Hepatocyte (in vitro differentiated cells): ENCODE measurements around the gene MAN2A1. TPM values are rescaled to one million over a fixed set of nuclear protein-coding genes. Genes with fewer than 3 reads are reported as not detected.

ENCODE experiments used
- DNase-seq: peaks from one replicate; pipeline ENCODE4 v3.0.0-alpha.2; 2016; ENCODE audit warnings: low spot score
- H2AFZ ChIP-seq: fragments of 200-600 bp; sonication (generic); 2 replicates; pipeline ENCODE4 v1.6.0; 2016; ENCODE audit warnings: antibody characterized with exemption, mild to moderate bottlenecking
- H3K27ac ChIP-seq: fragments of 200-600 bp; sonication (generic); 2 replicates; pipeline ENCODE4 v1.5.1; 2016; ENCODE audit warnings: mild to moderate bottlenecking
- H3K27me3 ChIP-seq: fragments of 200-600 bp; sonication (generic); 2 replicates; pipeline ENCODE4 v1.6.1; 2016
- H3K36me3 ChIP-seq: fragments of 200-600 bp; sonication (generic); replicated peaks from 2 replicates; pipeline ENCODE4 v1.5.1; 2016; ENCODE audit warnings: low read depth; ENCODE audit not compliant: insufficient read depth
- H3K4me1 ChIP-seq: fragments of 200-600 bp; sonication (generic); 2 replicates; pipeline ENCODE4 v1.5.1; 2016; ENCODE audit warnings: mild to moderate bottlenecking, moderate library complexity; ENCODE audit not compliant: insufficient read depth
- H3K4me2 ChIP-seq: fragments of 200-600 bp; sonication (generic); 2 replicates; pipeline ENCODE4 v1.6.0; 2016
- H3K4me3 ChIP-seq: fragments of 200-600 bp; sonication (generic); 2 replicates; pipeline ENCODE4 v1.5.1; 2016; ENCODE audit warnings: mild to moderate bottlenecking
- H3K79me2 ChIP-seq: fragments of 200-600 bp; sonication (generic); 2 replicates; pipeline ENCODE4 v1.6.0; 2017; ENCODE audit warnings: mild to moderate bottlenecking
- H3K9me2 ChIP-seq: fragments of 200-600 bp; sonication (generic); replicated peaks from 2 replicates; pipeline ENCODE4 v1.6.0; 2017; ENCODE audit warnings: mild to moderate bottlenecking; ENCODE audit not compliant: insufficient read depth
- H3K9me3 ChIP-seq: fragments of 200-600 bp; sonication (generic); 2 replicates; pipeline ENCODE4 v1.5.1; 2016; ENCODE audit warnings: low read depth, mild to moderate bottlenecking
- H4K20me1 ChIP-seq: fragments of 200-600 bp; sonication (generic); 2 replicates; pipeline ENCODE4 v1.6.0; 2016; ENCODE audit warnings: mild to moderate bottlenecking; ENCODE audit not compliant: insufficient read depth, poor library complexity, severe bottlenecking
- EZH2 ChIP-seq: fragments of 200-600 bp; sonication (generic); IDR thresholded peaks from 2 replicates; pipeline ENCODE4 v1.6.1; 2016; ENCODE audit warnings: antibody characterized with exemption, mild to moderate bottlenecking, borderline replicate concordance
- EZH2phosphoT487 ChIP-seq: fragments of 200-600 bp; sonication (generic); IDR thresholded peaks from one replicate; pipeline ENCODE4 v1.6.1; 2018; ENCODE audit warnings: antibody characterized with exemption, mild to moderate bottlenecking, low read depth, moderate library complexity; ENCODE audit not compliant: unreplicated experiment, severe bottlenecking
- WGBS: methylation state at CpG from one replicate; pipeline ENCODE4 v1.1.6; 2016; ENCODE audit warnings: low lambda C conversion rate; ENCODE audit errors: missing lambda C conversion rate; 5-methylcytosine and 5-hydroxymethylcytosine counted together
- polyA plus RNA-seq: library from polyadenylated mRNA; unstranded; fragments of >200 nt; fragmentation: Nextera tagmentation; extraction: Ambion mirVana; gene quantifications from 2 replicates; pipeline ENCODE4 v1.2.1, GENCODE V29; 2016
- total RNA-seq: library from RNA; depleted of rRNA; stranded (reverse); fragments of >200 nt; gene quantifications from 2 replicates; pipeline ENCODE4 v1.2.3, GENCODE V29; 2014
- TF ChIP-seq, protein P1 (sequence below): fragments of 200-600 bp; sonication (generic); IDR thresholded peaks from 2 replicates; pipeline ENCODE4 v1.5.1; 2016; ENCODE audit warnings: antibody characterized with exemption, mild to moderate bottlenecking; ENCODE audit not compliant: poor library complexity

The MAN2A1 gene
- total and polyA plus RNA-seq, 2 experiments from 2014 or later: 31.5 to 150 TPM

DNA sequence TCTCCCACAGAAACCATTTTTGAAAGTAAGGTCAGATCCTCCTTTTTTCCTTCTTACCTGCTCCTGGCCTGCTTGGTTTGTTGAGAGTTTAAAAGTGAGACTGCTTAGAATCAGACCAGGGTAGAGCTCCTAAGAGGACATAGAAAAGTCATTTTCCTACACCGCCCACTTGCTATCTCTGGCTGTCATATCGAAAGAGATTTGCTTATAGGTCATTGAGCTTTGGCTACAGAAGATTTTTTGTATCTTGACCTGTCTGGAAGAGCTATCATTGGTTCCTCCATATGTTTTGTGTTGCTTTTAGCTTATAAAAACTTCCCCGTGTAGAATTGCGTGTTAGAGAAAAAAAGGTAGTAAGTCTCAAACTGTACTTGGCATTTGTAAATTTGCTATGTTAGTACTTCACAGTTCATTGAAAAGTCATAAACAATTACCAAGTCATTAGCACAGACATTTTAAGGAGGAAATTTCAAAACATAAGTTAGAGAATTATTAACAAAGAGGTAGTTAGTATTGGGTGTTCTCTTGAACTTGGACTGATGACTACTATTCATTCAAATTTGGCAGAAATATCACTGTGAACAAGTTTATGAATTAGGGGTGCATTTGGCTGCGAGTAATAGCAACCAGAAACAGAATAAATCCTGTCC is 96.6 kb downstream of the MAN2A1 start:
- H3K9me3 ChIP-seq: no peaks in the 10 kb centered on the region
- no peaks in the 10 kb centered on the region for H3K4me1 ChIP-seq
- no peaks in the 10 kb centered on the region for H3K79me2 ChIP-seq
- DNase-seq: no peak
- no peak overlapping the region for H3K27ac ChIP-seq
- 96% methylated on average over 5 of the region's 5 CpGs for WGBS
- no peak for TF ChIP-seq EZH2
- TF ChIP-seq EZH2phosphoT487: no peak
- TF ChIP-seq, protein P1, sequence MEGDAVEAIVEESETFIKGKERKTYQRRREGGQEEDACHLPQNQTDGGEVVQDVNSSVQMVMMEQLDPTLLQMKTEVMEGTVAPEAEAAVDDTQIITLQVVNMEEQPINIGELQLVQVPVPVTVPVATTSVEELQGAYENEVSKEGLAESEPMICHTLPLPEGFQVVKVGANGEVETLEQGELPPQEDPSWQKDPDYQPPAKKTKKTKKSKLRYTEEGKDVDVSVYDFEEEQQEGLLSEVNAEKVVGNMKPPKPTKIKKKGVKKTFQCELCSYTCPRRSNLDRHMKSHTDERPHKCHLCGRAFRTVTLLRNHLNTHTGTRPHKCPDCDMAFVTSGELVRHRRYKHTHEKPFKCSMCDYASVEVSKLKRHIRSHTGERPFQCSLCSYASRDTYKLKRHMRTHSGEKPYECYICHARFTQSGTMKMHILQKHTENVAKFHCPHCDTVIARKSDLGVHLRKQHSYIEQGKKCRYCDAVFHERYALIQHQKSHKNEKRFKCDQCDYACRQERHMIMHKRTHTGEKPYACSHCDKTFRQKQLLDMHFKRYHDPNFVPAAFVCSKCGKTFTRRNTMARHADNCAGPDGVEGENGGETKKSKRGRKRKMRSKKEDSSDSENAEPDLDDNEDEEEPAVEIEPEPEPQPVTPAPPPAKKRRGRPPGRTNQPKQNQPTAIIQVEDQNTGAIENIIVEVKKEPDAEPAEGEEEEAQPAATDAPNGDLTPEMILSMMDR: no peak
- H3K9me2 ChIP-seq: no peaks in the 10 kb centered on the region
- H3K27me3 ChIP-seq: no peaks in the 10 kb centered on the region
- H2AFZ ChIP-seq: no peak overlapping the region
- no peak overlapping the region for H3K4me2 ChIP-seq
- no peak overlapping the region for H3K4me3 ChIP-seq
- no peaks in the 10 kb centered on the region for H3K36me3 ChIP-seq
- no peaks in the 10 kb centered on the region for H4K20me1 ChIP-seq

DNA sequence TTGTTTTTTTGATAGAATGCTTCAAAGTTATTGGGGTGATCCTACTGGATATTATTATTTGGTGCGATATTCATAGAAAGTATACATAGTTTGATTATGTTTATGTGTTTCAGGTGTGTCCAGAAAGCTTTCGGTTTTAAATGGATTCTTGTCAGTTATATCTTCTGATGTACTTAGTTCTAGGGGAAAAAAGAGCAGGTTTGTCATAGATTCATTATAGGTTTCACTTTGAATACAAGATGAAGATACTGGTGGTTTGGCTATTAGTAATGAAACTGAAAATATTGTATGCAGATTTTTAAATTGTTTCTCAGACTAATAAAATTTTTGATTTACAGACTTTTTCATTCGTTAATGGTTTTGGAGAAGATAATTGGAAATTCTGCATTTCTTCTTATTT is 98.9 kb downstream of the MAN2A1 start:
- DNase-seq: no peak
- no peak overlapping the region for H3K4me2 ChIP-seq
- H3K27ac ChIP-seq: no peak overlapping the region
- H3K36me3 ChIP-seq: no peaks in the 10 kb centered on the region
- WGBS: 97% methylated on average over 3 of the region's 3 CpGs
- no peaks in the 10 kb centered on the region for H3K79me2 ChIP-seq
- H3K27me3 ChIP-seq: no peaks in the 10 kb centered on the region
- H2AFZ ChIP-seq: no peak overlapping the region
- H3K9me3 ChIP-seq: no peaks in the 10 kb centered on the region
- no peaks in the 10 kb centered on the region for H3K4me1 ChIP-seq
- no peaks in the 10 kb centered on the region for H3K9me2 ChIP-seq
- no peak for TF ChIP-seq EZH2
- no peak for TF ChIP-seq EZH2phosphoT487
- TF ChIP-seq, protein P1: no peak
- no peaks in the 10 kb centered on the region for H4K20me1 ChIP-seq
- no peak overlapping the region for H3K4me3 ChIP-seq

DNA sequence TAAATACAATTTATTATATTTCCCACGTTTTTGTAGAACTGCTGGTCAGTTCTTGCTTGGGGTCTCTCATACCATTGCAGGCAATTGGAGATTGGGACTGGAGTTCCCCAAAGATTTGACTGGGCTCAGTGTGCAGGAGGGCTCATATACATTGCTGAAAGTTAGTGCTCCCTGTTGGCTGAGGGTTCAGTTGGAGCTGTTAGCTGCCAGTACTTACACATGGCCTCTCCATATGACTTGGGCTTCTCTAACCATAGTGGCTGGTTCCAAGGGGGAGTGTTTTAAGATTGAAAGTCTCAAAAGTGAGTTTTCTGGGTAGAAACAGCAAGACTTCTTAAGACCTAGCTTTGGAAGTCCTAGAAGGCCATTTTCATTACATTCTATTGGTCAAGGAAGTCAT is 102.9 kb downstream of the MAN2A1 start:
- H3K4me2 ChIP-seq: no peak overlapping the region
- DNase-seq: no peak
- no peak for TF ChIP-seq EZH2phosphoT487
- no peak for TF ChIP-seq EZH2
- TF ChIP-seq, protein P1: no peak

More for the DNA sequence above, 102.9 kb downstream of the MAN2A1 start:
- H3K9me2 ChIP-seq: no peaks in the 10 kb centered on the region
- H3K79me2 ChIP-seq: no peaks in the 10 kb centered on the region
- 100% methylated on average over 1 of the region's 1 CpG for WGBS
- H2AFZ ChIP-seq: no peak overlapping the region
- H3K36me3 ChIP-seq: peaks cover 7% of the 10 kb centered on the region
- no peaks in the 10 kb centered on the region for H4K20me1 ChIP-seq
- H3K27me3 ChIP-seq: no peaks in the 10 kb centered on the region
- H3K4me3 ChIP-seq: no peak overlapping the region
- H3K27ac ChIP-seq: no peak overlapping the region
- no peaks in the 10 kb centered on the region for H3K4me1 ChIP-seq
- H3K9me3 ChIP-seq: no peaks in the 10 kb centered on the region
